GM18858 (cell line): ENCODE data around the gene KLHL29.

Experiments used
- ATAC-seq: cut with Tn5 transposase; IDR thresholded peaks from one replicate; pipeline ENCODE4 v1.9.1; 2021; ENCODE audit not compliant: unreplicated experiment

Gene KLHL29

DNA sequence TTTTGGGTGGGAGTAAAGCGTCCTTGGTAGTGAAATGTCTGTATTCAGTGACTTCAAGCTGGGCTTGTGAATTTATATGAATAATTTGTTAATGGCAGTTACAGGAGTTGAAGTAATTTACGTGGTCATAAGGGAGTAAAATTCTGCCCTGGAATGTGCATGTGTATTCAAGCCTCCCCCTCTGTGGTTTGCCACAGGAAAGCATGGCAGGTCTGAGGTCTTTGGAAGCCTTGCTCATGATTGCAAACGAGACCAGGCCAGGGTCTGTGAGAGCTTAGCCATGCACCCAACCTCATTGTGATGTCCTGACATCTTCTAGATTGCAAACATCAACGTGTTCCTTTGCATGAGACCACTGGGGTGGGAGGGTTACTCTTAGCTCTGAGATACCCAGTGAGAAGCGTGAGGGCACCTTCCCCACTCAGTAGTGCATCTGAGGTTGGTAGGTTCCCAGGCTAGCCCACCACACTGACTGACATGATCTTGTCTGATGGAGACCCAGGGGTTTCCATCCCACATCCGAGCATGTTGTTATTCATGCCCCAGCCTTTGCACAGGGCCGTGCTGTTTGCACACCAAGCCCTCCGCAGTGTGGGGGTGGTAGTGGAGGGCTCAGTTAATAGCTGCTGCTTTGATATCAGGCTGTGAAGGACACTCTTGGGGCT, 216.5 kb downstream of the KLHL29 start:
- no peak for ATAC-seq

DNA sequence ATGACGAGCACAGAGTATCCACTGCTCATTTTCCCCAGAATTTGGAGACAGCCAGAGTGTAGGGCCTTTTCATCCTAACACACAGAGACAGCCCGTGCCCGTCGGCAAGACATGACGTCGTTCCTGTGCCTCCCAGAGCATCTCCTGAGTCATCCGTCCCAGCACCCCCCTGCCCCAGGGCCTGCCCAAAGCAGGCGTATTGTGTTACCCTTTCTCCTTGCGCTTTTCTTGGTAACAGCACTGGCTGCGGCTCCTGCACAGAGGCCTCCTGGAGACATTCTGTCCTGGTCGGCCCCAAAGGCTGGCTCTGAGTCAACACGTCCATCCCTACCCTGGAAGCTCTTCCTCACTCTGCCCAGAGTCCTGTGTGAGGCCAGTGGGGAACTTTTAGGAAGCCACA, 217.1 kb downstream of the KLHL29 start:
- ATAC-seq = no peak

DNA sequence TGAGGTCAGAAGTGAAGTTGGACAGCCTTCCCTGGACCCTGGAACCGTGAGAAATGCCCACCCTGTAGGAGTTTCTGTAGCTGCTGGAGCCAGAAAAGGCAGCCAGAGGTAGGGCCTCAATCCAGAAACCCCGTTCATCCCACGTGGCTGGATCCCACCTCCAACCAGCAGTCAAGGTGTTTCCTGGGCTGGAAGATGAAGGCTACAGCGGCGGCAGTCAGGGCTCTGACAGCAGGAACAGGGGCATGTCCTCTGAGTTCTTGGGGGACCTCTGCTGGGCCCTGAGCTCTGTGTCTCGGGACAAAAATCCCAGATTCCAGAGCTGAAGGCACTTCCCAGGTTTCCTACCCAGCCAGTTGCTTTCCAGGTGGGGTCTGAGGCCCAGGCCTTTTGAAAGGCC, 218.2 kb downstream of the KLHL29 start:
- no peak for ATAC-seq

DNA sequence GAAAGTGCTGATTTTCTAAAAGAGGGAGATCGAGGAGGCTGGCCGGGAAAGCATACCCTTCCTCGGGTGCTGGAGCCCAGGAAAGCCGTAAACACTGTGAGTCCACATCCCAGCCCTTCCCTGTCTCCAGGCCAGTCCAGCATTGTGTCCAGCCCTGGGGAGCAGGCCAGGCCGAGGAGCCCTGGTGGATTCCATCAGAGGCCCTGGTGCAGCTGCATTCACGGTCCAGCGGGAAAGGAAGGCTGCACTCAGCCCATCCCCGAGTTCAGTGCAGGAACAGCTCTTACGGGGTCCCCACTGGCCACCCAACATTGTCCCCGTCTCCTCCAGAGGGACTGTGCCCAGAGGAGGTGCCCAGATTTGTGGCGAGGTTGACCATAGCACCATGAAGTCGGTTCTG, 218.6 kb downstream of the KLHL29 start:
- ATAC-seq = no peak

DNA sequence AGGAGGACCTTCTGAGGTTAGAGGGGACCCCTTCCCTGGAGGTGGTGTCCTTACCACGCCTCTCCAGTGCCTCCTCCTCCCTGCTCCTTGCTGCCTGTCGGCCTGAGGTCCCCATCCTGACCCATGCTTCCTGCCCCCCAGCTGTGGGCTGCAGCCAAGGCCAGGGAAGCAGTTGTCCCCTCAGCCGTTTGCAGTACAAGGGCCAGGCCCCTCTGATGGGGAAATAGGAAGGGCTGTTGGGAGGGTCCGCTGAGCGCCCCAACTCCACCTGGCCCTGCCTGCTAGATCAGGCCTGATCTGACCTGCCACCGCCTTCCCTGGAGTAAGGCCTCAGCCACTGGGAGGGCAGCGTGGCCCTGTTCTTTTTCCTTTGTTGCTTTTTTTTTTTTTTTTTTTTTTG, 219.8 kb downstream of the KLHL29 start:
- ATAC-seq = no peak

DNA sequence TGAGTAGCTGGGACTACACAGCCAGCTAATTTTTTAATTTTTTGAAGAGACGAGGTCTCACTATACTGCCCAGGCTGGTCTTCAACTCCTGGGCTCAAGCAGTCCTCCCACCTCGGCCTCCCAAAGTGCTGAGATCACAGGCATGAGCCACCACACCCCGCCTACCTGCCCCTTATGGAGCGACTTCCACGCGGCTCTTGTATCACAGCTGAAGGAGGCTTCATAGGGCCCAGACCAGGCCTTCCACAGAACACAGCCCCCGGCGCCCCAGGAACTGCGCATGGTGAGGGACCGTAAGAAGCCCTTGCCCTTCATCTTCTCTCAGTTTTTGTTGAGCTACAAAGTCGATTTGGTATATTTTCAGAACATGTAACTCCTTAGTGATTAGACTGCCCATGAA, 220.3 kb downstream of the KLHL29 start:
- ATAC-seq = no peak

DNA sequence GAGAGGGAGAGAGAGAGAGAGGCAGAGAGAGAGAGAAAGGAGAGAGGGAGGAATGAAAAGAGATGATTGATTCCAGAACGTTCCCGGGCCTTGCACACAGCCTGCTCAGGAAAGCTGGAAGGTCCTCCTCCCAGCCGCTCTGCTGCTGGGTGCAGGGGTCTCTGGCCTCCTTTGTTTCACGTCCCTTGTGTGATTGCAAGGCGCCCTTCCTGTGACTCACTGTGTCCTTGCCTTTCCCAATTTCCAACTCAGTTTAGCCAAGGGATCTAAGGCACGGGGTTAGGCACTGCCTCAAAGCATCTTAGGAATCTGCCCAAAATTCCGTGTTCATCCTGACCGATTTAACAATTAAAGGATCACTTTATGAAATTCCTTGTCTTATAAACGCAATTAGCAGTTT, 221.2 kb downstream of the KLHL29 start:
- ATAC-seq = no peak

DNA sequence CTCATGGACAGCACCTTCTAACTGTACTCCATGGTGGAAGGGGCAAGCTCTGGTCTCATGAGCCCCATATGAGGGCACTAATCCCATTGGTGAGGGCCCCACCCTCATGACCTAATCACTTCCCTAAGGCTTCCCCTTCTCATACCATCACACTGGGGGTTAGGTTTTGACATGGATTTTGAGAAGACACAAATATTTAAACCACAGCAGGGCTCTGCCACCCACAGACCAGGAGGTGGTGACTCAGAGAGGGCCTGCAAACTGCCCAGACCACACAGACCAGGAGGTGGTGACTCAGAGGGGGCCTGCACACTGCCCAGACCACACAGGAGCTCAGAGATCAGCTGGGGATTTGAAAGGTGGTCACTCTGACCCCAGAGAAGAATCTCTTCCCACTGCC, 222.0 kb downstream of the KLHL29 start:
- ATAC-seq = no peak

DNA sequence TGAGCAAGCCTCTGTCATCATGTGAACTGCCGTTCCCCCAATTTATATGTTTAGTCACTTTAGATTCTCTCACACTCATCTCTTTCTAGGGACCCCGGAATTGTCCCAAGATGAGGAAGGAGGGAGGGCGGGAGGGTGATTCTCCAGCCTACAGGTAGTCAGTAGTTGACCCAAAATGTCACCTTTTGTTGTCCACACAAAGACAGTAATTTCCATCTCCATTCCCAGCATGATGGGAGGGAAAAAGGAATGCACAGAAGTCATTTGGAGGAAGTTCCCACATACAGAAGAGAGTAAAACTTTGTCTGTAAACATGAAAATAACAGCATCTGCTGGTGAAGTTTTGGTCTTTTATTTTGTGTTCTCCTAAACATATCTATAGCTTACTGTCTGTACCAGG, 222.9 kb downstream of the KLHL29 start:
- ATAC-seq = no peak

DNA sequence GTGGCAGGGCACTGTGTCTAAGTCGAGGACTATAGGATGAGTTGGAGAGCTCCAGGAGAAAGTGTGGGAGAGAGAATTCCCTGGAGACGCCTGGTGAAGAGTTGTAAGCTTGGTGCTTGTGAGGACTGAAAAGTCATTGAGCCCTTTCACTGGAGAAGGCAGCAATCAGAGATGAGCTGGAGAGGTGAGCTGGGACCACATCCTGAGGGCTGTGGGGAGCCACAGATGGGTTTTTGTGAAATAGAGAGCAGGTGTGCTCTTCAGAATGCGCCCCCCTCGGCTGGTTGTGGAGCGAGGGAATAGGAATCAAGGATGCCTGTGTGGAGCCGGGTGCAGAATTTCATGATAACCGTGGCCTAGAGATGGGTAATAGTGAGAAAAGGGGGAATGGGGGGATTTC, 224.3 kb downstream of the KLHL29 start:
- no peak for ATAC-seq

DNA sequence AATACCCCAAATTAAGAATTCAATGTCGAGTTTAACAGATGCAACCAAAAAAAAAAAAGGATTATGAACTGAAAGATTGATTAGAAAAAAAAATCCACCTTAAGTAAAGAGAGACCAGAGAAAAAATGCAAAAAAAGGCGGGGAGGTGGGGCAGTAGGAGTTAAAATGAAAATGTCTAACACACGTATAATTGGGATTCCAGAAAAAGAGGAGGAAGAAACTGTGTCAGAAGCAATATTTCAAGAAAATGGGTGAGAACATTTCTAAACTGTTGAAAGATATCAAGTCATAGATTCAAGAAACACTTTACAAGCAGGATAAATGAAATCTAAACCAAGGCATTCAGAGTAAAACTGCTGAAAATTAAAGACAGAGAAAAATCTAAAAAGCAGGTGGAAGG, 226.9 kb downstream of the KLHL29 start:
- no peak for ATAC-seq

DNA sequence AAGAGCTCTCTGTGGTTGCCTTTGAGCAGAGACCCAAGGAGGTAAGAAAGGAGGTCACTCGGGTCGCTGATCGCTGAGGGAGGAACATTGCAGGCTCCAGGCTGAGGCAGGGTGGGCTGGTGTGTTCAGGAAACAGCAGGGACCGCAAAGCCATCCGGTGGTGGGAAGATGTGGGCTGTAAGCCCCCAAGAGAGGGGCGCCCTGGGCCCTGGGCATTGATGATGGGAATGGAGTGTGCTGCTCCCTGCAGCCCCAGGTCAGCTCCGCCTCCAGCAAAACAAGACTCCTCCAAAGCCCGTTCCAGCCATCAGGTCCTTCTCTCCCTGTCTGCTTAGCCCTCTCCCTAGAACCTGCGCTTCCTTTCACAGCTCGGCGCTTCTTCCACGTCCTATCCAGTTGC, 229.7 kb downstream of the KLHL29 start:
- ATAC-seq = no peak

DNA sequence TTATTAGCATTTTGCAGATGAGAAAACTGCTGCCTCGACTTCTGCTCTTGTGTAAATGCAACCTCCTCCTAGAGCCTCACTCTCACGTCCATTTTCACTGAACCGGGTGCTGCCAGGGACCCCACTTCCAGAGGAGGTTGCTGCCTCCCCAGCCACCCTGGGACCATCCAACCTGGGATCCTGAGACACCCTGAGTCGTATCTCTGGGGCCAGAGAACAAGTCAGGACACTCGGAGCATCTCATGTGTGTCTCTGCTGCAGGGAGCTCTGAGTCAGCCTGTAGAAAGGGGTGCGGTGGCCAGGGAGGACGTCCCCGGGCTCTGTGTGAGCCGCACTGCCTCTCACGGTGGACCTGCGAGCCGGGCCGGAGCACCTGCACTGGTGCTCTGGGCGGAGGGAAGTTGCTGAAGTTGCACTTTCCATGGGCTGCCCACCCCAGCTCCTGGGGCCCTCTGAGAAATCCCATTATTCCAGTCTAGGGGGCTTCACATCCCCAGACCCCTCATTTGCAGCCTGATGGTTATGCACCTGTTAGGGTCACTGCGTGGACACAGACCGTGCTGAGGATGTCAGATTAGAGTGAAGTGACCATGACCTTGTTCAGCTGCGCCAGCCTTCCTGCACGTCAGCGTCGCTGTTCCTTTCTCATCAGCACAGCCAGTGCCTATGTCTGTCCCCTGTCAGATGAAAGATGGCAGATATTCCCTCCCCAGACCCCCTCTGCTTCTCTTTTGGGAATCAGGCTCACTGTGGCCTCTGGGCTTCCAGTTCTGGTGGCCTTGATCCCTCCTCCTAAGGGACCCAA, 230.4 kb downstream of the KLHL29 start:
- no peak for ATAC-seq

DNA sequence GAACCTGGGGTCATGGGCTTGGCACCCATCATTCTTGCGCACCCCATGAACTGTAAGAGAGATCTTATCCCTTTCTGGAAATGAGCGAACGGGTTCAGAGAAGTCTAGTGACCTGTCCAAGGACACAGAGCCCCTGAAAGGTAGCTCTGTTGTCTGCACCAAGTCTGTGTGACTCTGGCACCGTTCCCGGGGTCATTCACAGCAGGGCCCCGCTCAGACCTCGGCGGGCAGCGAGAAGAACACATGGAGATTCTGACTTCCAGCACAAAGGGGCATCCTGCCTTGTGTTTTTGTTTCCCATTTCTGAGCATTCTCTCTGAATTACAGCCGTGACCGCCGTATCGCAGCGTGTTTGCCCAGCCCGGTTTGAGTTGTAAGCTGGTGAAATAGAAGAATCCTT, 231.7 kb downstream of the KLHL29 start:
- no peak for ATAC-seq

DNA sequence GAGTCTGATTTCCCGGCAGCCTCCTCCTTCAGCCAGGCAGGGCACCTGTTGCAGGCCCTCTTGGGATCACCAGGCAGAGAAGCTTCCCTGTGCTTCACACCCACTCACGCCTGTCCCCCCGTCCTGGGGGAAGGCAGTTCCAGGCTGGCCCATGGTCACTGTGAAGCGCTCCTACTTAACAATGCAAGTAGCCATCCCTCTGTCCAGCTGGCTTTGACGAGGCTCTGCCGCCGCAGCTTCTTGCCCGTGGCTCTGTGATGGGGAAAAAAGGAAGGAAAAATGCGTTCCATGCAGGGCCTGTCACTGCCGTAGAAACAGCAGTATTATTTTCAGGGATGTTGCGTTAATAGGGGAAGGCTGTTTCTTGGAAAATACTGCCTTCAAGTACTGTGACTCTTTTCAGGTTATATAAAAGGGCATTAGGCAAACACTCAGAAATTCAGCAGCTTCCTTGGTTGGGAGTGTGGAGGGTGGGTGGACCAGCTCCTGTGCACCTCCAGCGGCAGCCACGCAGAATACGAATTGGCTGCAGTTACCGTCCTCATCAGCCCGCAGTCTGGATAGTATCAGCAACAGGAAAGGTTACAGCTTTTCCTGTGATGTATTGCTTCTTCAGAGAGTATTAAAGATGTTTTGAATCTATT, 232.3 kb downstream of the KLHL29 start:
- no peak for ATAC-seq

DNA sequence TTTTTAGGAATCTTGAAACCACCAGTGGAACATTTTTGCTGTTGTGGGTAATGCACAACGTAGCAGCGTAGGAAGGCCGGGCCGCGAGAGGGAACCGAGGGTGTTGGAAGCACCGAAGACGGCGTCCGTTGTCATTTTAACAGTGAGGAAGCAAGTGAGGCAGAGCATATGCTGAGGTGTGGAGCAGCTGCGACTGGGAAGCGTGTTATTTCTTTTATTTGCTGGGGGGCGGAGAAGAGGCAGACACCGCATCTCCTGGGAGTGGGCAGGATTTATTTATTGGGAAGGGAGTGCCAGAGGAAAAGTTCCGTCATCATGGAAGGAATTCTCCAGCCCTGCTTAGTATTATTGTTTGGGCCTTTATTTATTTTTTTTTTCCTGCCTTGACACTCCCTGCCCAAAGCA, 232.8 kb downstream of the KLHL29 start:
- no peak for ATAC-seq

DNA sequence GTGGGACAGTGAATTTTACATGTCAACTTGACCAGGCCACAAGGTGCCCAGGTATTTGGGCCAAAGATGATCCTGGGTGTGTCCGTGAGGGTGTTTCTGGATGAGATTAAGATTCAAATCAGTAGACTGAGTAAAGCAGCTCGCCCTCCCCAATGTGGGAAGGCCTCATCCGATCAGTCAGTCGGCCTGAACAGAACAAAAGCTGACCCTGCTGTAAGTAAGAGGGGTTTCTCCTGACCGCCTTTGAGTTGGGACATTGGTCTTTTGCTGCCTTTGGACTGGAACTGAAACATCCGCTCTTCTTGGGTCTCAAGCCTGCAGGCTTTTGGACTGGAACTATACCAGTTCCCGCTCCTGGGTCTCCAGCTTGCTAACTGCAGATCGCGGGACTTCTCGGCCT, 233.3 kb downstream of the KLHL29 start:
- ATAC-seq = no peak

DNA sequence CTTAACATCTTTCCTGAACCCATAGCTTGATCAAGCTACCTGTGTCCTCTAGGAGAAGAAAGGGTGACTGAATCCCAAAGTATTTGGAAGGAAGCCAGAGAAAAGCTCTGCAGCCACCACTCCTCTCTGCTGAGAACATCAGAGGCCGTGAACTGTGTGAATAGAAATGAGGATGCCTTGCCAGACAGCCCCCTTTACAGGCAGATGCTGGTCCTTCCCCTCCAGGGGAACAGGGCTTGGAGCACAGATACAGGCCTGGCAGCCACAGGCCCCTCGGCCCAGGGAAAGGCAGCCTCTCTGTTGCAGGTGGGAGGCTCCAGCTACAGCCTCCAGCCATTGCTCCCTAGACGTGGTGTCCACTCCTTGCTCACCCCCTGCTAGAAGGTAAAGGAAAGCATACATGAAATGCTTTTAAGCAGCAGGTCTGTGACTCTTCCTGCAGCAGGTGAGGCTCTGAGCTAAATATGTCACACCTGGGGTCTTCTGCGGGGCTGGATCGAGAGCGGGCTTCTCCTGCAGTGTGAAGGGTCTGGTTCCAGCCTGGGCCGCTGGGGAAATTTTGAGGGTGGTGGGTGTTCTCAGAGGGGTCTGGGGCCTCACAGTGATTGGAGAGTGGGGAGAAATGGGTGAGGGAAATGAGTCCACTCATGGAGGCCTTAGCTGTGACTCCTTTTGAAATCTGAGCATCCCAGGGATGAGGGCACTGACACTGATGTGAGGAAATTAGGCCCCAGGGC, 234.0 kb downstream of the KLHL29 start:
- ATAC-seq = no peak

DNA sequence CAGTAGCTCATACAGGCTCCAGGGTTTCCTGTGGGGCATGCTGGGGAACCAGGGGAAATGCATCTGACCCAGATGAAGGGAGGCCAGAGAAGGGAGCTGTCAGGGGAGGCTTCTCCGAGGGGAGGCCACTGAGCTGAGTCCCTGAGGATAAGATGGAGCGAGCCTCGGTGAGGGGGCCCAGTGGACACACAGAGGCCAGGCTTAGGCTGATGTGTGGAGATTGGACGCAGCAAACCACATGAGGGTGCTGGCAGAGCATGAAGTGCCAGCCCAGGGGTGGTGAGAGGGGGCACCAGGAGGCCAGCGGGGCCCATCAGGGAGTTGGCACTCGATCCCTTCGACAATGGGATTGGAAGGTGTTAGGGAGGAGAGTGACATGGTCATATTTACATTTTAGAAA, 235.0 kb downstream of the KLHL29 start:
- no peak for ATAC-seq

DNA sequence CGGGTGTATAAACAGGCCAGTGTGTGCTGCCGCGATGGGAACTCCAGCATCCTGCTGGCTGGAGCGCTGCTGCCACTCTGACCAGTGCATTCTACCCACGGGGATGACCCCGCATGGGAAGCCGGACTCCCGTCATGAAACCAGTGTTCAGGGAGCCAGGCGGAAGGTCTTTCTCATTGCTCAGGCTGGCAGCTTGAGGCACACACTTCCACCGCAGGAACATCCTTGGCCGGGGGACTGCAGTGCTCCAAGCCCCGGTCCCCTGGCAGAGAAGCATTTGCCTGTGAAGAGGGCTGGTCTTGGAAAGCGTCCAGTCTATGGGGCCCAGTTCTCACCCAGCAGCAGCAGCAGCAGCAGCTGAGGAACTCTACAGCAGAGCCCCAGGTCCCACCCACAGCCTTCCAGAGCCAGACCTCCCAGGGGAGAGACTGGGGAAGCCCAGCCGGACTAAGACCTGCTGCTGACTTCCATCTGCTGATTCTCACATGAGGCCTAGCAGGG, 235.9 kb downstream of the KLHL29 start:
- no peak for ATAC-seq

DNA sequence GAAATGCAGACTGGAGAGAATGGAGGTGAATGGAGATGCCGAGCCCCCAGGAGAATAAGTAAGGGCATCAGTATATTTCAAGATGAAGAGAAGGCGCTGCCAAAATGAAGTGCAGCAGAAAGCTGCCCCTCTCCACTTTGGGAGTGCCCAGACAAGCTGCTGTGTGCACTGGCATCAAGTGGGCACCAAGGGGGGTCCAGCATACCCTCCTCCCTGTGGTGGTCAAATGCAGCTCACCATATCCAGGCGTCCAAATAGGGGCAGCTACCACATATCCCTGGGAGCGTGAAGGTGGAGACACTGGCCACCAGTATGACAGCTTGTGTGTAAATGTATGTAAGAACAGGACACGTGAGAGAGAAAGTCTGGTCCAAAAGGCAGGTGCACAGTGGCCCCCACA, 236.6 kb downstream of the KLHL29 start:
- no peak for ATAC-seq
